IMR-90 (cell line): Measurements from ENCODE around the gene HOXA10.

ENCODE experiments used
- CEBPB ChIP-seq: IDR thresholded peaks from 2 replicates; pipeline ENCODE4 v1.6.1; 2012; ENCODE audit warnings: low read depth, low read length, improper control_type of control experiment
- CHD1 ChIP-seq: IDR thresholded peaks from 2 replicates; pipeline ENCODE4 v1.6.1; 2012; ENCODE audit warnings: low read depth, low read length, improper control_type of control experiment
- CTCF ChIP-seq: conservative IDR thresholded peaks from 2 replicates; pipeline ENCODE4 v1.5.1; 2012; ENCODE audit warnings: mild to moderate bottlenecking, low read depth, low read length, improper control_type of control experiment
- ELK1 ChIP-seq: fragments of 150-350 bp; IDR thresholded peaks from 2 replicates; pipeline ENCODE4 v1.6.1; 2016; ENCODE audit warnings: low read depth, mild to moderate bottlenecking, low read length, moderate library complexity, borderline replicate concordance
- FOS ChIP-seq: fragments of 150-350 bp; IDR thresholded peaks from 2 replicates; pipeline ENCODE4 v1.6.1; 2016; ENCODE audit warnings: low read depth, low read length
- MAFK ChIP-seq: IDR thresholded peaks from 2 replicates; pipeline ENCODE4 v1.6.1; 2012; ENCODE audit warnings: low read depth, low read length, improper control_type of control experiment
- MAZ ChIP-seq: IDR thresholded peaks from 2 replicates; pipeline ENCODE4 v1.6.1; 2012; ENCODE audit warnings: low read depth, mild to moderate bottlenecking, low read length, improper control_type of control experiment, moderate library complexity, borderline replicate concordance
- MXI1 ChIP-seq: IDR thresholded peaks from 2 replicates; pipeline ENCODE4 v1.6.1; 2012; ENCODE audit warnings: low read depth, mild to moderate bottlenecking, low read length, moderate library complexity, borderline replicate concordance
- NFE2L2 ChIP-seq: fragments of 150-350 bp; IDR thresholded peaks from 2 replicates; pipeline ENCODE4 v1.6.1; 2016; ENCODE audit warnings: low read depth, mild to moderate bottlenecking, low read length
- POLR2A ChIP-seq: IDR thresholded peaks from 2 replicates; pipeline ENCODE4 v1.6.1; 2012; ENCODE audit warnings: mild to moderate bottlenecking, low read depth, low read length
- RAD21 ChIP-seq: IDR thresholded peaks from 2 replicates; pipeline ENCODE4 v1.6.1; 2012; ENCODE audit warnings: low read length, improper control_type of control experiment
- RCOR1 ChIP-seq: IDR thresholded peaks from 2 replicates; pipeline ENCODE4 v1.6.1; 2012; ENCODE audit warnings: mild to moderate bottlenecking, low read length, improper control_type of control experiment; ENCODE audit not compliant: insufficient replicate concordance
- RFX5 ChIP-seq: IDR thresholded peaks from 2 replicates; pipeline ENCODE4 v1.8.0; 2012; ENCODE audit warnings: low read depth, mild to moderate bottlenecking, low read length, moderate library complexity
- USF2 ChIP-seq: fragments of 150-350 bp; IDR thresholded peaks from 2 replicates; pipeline ENCODE4 v1.6.1; 2017; ENCODE audit warnings: mild to moderate bottlenecking, antibody characterized with exemption, low read length, low read depth

GRCh38 chr7:27124902-27125689 lies 49.0 kb downstream of the HOXA10 start:
- TF ChIP-seq NFE2L2 (no peak), POLR2A (no peak; the same call in 1 of the 2 replicates), RCOR1 (no peak), USF2 (no peak), ELK1 (no peak), CTCF (no peak), CHD1 (no peak; the same call in 1 of the 2 replicates), RAD21 (no peak), CEBPB (no peak), MAFK (no peak), MAZ (no peak), MXI1 (no peak), FOS (no peak), RFX5 (no peak)
